IMR-90 (cell line): ENCODE measurements around the gene PID1. TPM values are rescaled to one million over a fixed set of nuclear protein-coding genes. Genes with fewer than 3 reads are reported as not detected.

Experiments used
- ATAC-seq: fragments of 200-7000 bp; cut with Tn5 transposase; 2 replicates; pipeline ENCODE4 v1.9.1; 2020; ENCODE audit warnings: low read depth, mild to moderate bottlenecking, moderate library complexity
- BruUV-seq: library from RNA; stranded (reverse); fragments of 400-500 nt; replicated peaks from 2 replicates; lab custom pipeline; 2021; lab: Mats Ljungman, UMichigan
- CTCF ChIA-PET: fragments of 300-600 bp; formaldehyde crosslinking; extraction: SDS; loops from one replicate; lab custom pipeline; 2021; ENCODE audit warnings: antibody characterized with exemption; lab: Yijun Ruan, JAX
- POLR2A ChIA-PET: fragments of 300-600 bp; sonication (Branson Sonifier 250); formaldehyde crosslinking; loops from one replicate; lab custom pipeline; 2022; ENCODE audit warnings: antibody characterized with exemption; ENCODE audit not compliant: unreplicated experiment; lab: Charles Lee
- DNase-seq: peaks from one replicate; pipeline ENCODE4 v3.0.0; 2013
- H2AFZ ChIP-seq: replicated peaks from 2 replicates; pipeline ENCODE3; 2013; ENCODE audit warnings: low read length, mild to moderate bottlenecking; ENCODE audit not compliant: poor library complexity
- H2AK5ac ChIP-seq: 2 replicates; pipeline ENCODE4 v1.6.1; 2013; ENCODE audit warnings: low read depth, low read length, inconsistent platforms
- H2AK9ac ChIP-seq: replicated peaks from 2 replicates; pipeline ENCODE3; 2013; ENCODE audit warnings: mild to moderate bottlenecking, low read depth, low read length, moderate library complexity; ENCODE audit not compliant: poor library complexity
- H2BK120ac ChIP-seq: 2 replicates; pipeline ENCODE4 v1.6.1; 2013; ENCODE audit warnings: low read depth, low read length, inconsistent platforms
- H2BK15ac ChIP-seq: 3 replicates; pipeline ENCODE4 v1.6.1; 2013; ENCODE audit warnings: low read depth, low read length, inconsistent platforms
- H2BK20ac ChIP-seq: 2 replicates; pipeline ENCODE4 v1.6.1; 2013; ENCODE audit warnings: low read depth, mild to moderate bottlenecking, inconsistent platforms, low read length, moderate library complexity
- H2BK5ac ChIP-seq: 2 replicates; pipeline ENCODE4 v1.6.1; 2013; ENCODE audit warnings: mild to moderate bottlenecking, low read depth, low read length, inconsistent platforms; ENCODE audit not compliant: poor library complexity, severe bottlenecking
- H3K14ac ChIP-seq: replicated peaks from 2 replicates; pipeline ENCODE4 v1.6.1; 2013; ENCODE audit warnings: low read depth, low read length, inconsistent platforms
- H3K18ac ChIP-seq: 2 replicates; pipeline ENCODE4 v1.6.1; 2013; ENCODE audit warnings: low read depth, low read length, control low read depth
- H3K23ac ChIP-seq: 2 replicates; pipeline ENCODE4 v1.6.1; 2013; ENCODE audit warnings: low read depth, low read length, inconsistent platforms
- H3K27ac ChIP-seq: 2 replicates; pipeline ENCODE4 v1.5.1; 2013; ENCODE audit warnings: mild to moderate bottlenecking, control low read depth, low read length; ENCODE audit not compliant: insufficient read depth
- H3K27me3 ChIP-seq: 2 replicates; pipeline ENCODE4 v1.6.1; 2013; ENCODE audit warnings: low read length; ENCODE audit not compliant: control insufficient read depth, insufficient read depth
- H3K36me3 ChIP-seq: 2 replicates; pipeline ENCODE4 v1.6.1; 2013; ENCODE audit warnings: low read length, mixed read lengths; ENCODE audit not compliant: control insufficient read depth, insufficient read depth
- H3K4ac ChIP-seq: 2 replicates; pipeline ENCODE4 v1.6.1; 2013; ENCODE audit warnings: low read depth, low read length, inconsistent platforms
- H3K4me1 ChIP-seq: 2 replicates; pipeline ENCODE4 v1.6.1; 2013; ENCODE audit warnings: low read length, mixed read lengths; ENCODE audit not compliant: control insufficient read depth, insufficient read depth
- H3K4me2 ChIP-seq: 2 replicates; pipeline ENCODE4 v1.6.1; 2013; ENCODE audit warnings: low read depth, mild to moderate bottlenecking, control low read depth, low read length, moderate library complexity
- H3K4me3 ChIP-seq: 2 replicates; pipeline ENCODE4 v1.5.1; 2013; ENCODE audit warnings: low read depth, mild to moderate bottlenecking, control low read depth, low read length, moderate library complexity; ENCODE audit not compliant: insufficient read depth
- H3K56ac ChIP-seq: 2 replicates; pipeline ENCODE4 v1.6.1; 2013; ENCODE audit warnings: low read length, inconsistent platforms; ENCODE audit not compliant: insufficient read depth; ENCODE audit errors: extremely low read depth
- H3K79me1 ChIP-seq, 2 experiments: 2 replicates each; pipeline ENCODE4 v1.6.1; 2013; ENCODE audit warnings: low read length in 2 of 2, inconsistent platforms in 1 of 2, low read depth in 1 of 2
- H3K9ac ChIP-seq: 2 replicates; pipeline ENCODE4 v1.6.1; 2013; ENCODE audit warnings: low read depth, low read length, control low read depth
- H3K9me1 ChIP-seq: 2 replicates; pipeline ENCODE4 v1.6.1; 2013; ENCODE audit warnings: low read length, inconsistent platforms; ENCODE audit not compliant: insufficient read depth
- H3K9me3 ChIP-seq: 2 replicates; pipeline ENCODE4 v1.6.1; 2013; ENCODE audit warnings: low read length; ENCODE audit not compliant: control insufficient read depth, insufficient read depth
- H4K20me1 ChIP-seq: 2 replicates; pipeline ENCODE4 v1.6.1; 2013; ENCODE audit warnings: low read length, inconsistent platforms; ENCODE audit not compliant: insufficient read depth
- H4K5ac ChIP-seq: 2 replicates; pipeline ENCODE4 v1.6.1; 2013; ENCODE audit warnings: mild to moderate bottlenecking, low read depth, low read length, control low read depth
- H4K8ac ChIP-seq, 2 experiments: 2 replicates each; pipeline ENCODE4 v1.6.1; 2013; ENCODE audit warnings: low read depth in 2 of 2, low read length in 2 of 2, control low read depth in 1 of 2, inconsistent platforms in 1 of 2
- H4K91ac ChIP-seq: 2 replicates; pipeline ENCODE4 v1.6.1; 2013; ENCODE audit warnings: low read depth, low read length, inconsistent platforms; ENCODE audit not compliant: insufficient read depth
- CEBPB ChIP-seq: IDR thresholded peaks from 2 replicates; pipeline ENCODE4 v1.6.1; 2012; ENCODE audit warnings: low read depth, low read length, improper control_type of control experiment
- CHD1 ChIP-seq: IDR thresholded peaks from 2 replicates; pipeline ENCODE4 v1.6.1; 2012; ENCODE audit warnings: low read depth, low read length, improper control_type of control experiment
- ELK1 ChIP-seq: fragments of 150-350 bp; IDR thresholded peaks from 2 replicates; pipeline ENCODE4 v1.6.1; 2016; ENCODE audit warnings: low read depth, mild to moderate bottlenecking, low read length, moderate library complexity, borderline replicate concordance
- FOS ChIP-seq: fragments of 150-350 bp; IDR thresholded peaks from 2 replicates; pipeline ENCODE4 v1.6.1; 2016; ENCODE audit warnings: low read depth, low read length
- POLR2A ChIP-seq: IDR thresholded peaks from 2 replicates; pipeline ENCODE4 v1.6.1; 2012; ENCODE audit warnings: mild to moderate bottlenecking, low read depth, low read length
- RAD21 ChIP-seq: IDR thresholded peaks from 2 replicates; pipeline ENCODE4 v1.6.1; 2012; ENCODE audit warnings: low read length, improper control_type of control experiment
- RFX5 ChIP-seq: IDR thresholded peaks from 2 replicates; pipeline ENCODE4 v1.8.0; 2012; ENCODE audit warnings: low read depth, mild to moderate bottlenecking, low read length, moderate library complexity
- SMC3 ChIP-seq: fragments of 150-350 bp; IDR thresholded peaks from 2 replicates; pipeline ENCODE4 v1.6.1; 2016; ENCODE audit warnings: low read depth, mild to moderate bottlenecking, antibody characterized with exemption, low read length, moderate library complexity
- WGBS, 2 experiments: methylation state at CpG; one replicate each; pipeline versions ENCODE4 v1.1.5 to v1.1.7; 2013; ENCODE audit warnings: missing lambda C conversion rate in 2 of 2; ENCODE audit not compliant: insufficient read length in 1 of 2; ENCODE audit errors: extremely low coverage in 2 of 2; 5-methylcytosine and 5-hydroxymethylcytosine counted together
- dilution Hi-C: fragments of 300-500 bp; cut with HindIII; formaldehyde crosslinking; loops from one replicate; pipeline ENCODE4 v1.14.3; 2018; ENCODE audit warnings: low sequenced_read_pairs; ENCODE audit not compliant: unreplicated experiment
- in situ Hi-C: fragments of 300-500 bp; cut with MboI; formaldehyde crosslinking; loops from 3 replicates; pipeline ENCODE4 v1.14.3; 2019; ENCODE audit warnings: low sequenced_read_pairs, inconsistent platforms, mixed read lengths
- intact Hi-C: fragments of 100-400 bp; cut with micrococcal nuclease; formaldehyde crosslinking; loops from 2 replicates; pipeline ENCODE4 v1.10.0; 2022
- polyA plus RNA-seq, 3 experiments: library from polyadenylated mRNA; depleted of rRNA; stranded (reverse); fragments of >200 nt; gene quantifications; 2 replicates each; pipeline ENCODE4 v1.2.3, GENCODE V29; 2012; ENCODE audit warnings: low replicate concordance in 1 of 3
- total RNA-seq: library from RNA; depleted of rRNA; stranded (reverse); fragments of >200 nt; gene quantifications from 2 replicates; pipeline ENCODE4 v1.2.3, GENCODE V29; 2012

The PID1 gene
- total and polyA plus RNA-seq, 2 of the 4 experiments (the other 2 are of a cell fraction) = 0.90 to 1.9 TPM

DNA sequence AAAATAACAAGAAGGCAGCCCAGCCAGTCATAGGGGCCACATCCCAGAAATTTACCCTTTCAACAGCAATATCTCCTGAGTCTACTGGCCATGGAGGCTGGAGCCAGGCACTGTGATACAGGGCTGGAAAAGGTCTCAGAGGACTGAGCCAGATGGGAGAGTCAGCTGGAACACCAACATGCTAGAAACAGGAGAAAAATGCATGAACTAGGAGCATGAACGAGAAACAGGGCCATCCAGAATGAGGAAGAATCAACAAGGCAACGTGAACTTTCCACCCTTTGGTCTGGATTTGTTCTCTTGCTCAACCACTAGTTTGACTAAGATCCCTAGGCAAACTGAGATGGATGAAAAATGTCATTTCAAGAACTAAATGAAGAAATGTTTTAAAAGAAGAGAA lies 13.1 kb downstream of the PID1 start:
- Histone ChIP-seq H4K8ac (no peak overlapping the region), H3K4ac (no peak overlapping the region), H3K27ac (no peak overlapping the region), H2AK5ac (no peak overlapping the region), H2BK15ac (no peak overlapping the region), H3K9me1 (no peaks in the 10 kb centered on the region), H2AFZ (no peak overlapping the region), H3K36me3 (no peaks in the 10 kb centered on the region), H3K79me1 (no peaks in the 10 kb centered on the region), H4K5ac (no peak overlapping the region), H3K18ac (no peak overlapping the region), H3K4me2 (no peak overlapping the region), H2BK5ac (no peak overlapping the region), H4K91ac (no peak overlapping the region), H3K9ac (no peak overlapping the region), H2AK9ac (no peak overlapping the region), H3K4me1 (no peaks in the 10 kb centered on the region), H3K9me3 (peaks cover 11% of the 10 kb centered on the region), H4K20me1 (no peaks in the 10 kb centered on the region), H3K23ac (no peak overlapping the region), H3K4me3 (no peak overlapping the region), H3K27me3 (no peaks in the 10 kb centered on the region), H3K14ac (no peak overlapping the region), H2BK120ac (no peak overlapping the region), H2BK20ac (no peak overlapping the region), H3K56ac (no peak overlapping the region)
- dilution Hi-C loops = no loop called here
- BruUV-seq = no TSS peak
- in situ Hi-C loops = no loop called here
- intact Hi-C loops = no loop called here
- WGBS, 2 experiments = no CpG with 5 or more reads among the region's 2 CpGs
- TF ChIP-seq FOS = no peak
- no peak for TF ChIP-seq CEBPB
- TF ChIP-seq POLR2A = no peak
- no peak for TF ChIP-seq ELK1
- TF ChIP-seq CHD1 = no peak
- no peak for TF ChIP-seq RAD21
- TF ChIP-seq SMC3 = no peak
- no peak for TF ChIP-seq RFX5
- CTCF ChIA-PET = no interaction called here
- POLR2A ChIA-PET = no interaction called here
- no peak for ATAC-seq
- no peak for DNase-seq
